ENCODE results near the gene PKHD1.
"Not testable (repeated sequence)": the region's sequence is repeated elsewhere in the genome, so short reads cannot be mapped to it uniquely, and the experiment has no call there.

Gene PKHD1

GRCh38 chr6:51927450-51927849 is 160.0 kb downstream of the PKHD1 start:
- DNase-seq (ENCODE audit: low read depth in 2 of 2), result no peak

GRCh38 chr6:51926125-51926524 is 161.3 kb downstream of the PKHD1 start:
- DNase-seq (ENCODE audit: low read depth in 2 of 2), result no peak

- not testable (repeated sequence) for DNase-seq (ENCODE audit: low read depth in 2 of 2)
These were observed 164.9 kb downstream of the PKHD1 start for GRCh38 chr6:51922479-51922878.

GRCh38 chr6:51918347-51918746 is 169.1 kb downstream of the PKHD1 start:
- not testable (repeated sequence) for DNase-seq (ENCODE audit: low read depth in 2 of 2)

- DNase-seq (ENCODE audit: low read depth in 2 of 2), result no peak
These were observed 172.3 kb downstream of the PKHD1 start for GRCh38 chr6:51915098-51915497.

GRCh38 chr6:51913265-51913664 is 174.1 kb downstream of the PKHD1 start:
- DNase-seq (ENCODE audit: low read depth in 2 of 2), result no peak

GRCh38 chr6:51910851-51911250 is 176.6 kb downstream of the PKHD1 start:
- no peak for DNase-seq (ENCODE audit: low read depth in 2 of 2)

- DNase-seq (ENCODE audit: low read depth in 2 of 2), result no peak
These were observed 179.2 kb downstream of the PKHD1 start for GRCh38 chr6:51908243-51908642.

- DNase-seq (ENCODE audit: low read depth in 2 of 2), result no peak
These were observed 185.3 kb downstream of the PKHD1 start for GRCh38 chr6:51901766-51902764.

- DNase-seq (ENCODE audit: low read depth in 2 of 2), result no peak
These were observed 194.0 kb downstream of the PKHD1 start for GRCh38 chr6:51893366-51893765.

- no peak for DNase-seq (ENCODE audit: low read depth in 2 of 2)
These were observed 194.7 kb downstream of the PKHD1 start for GRCh38 chr6:51892750-51893149.

- DNase-seq (ENCODE audit: low read depth in 2 of 2), result no peak
These were observed 195.1 kb downstream of the PKHD1 start for GRCh38 chr6:51892339-51892738.

- DNase-seq (ENCODE audit: low read depth in 2 of 2), result no peak
These were observed 195.6 kb downstream of the PKHD1 start for GRCh38 chr6:51891784-51892183.

GRCh38 chr6:51887859-51888258 is 199.6 kb downstream of the PKHD1 start:
- no peak for DNase-seq (ENCODE audit: low read depth in 2 of 2)

- DNase-seq (ENCODE audit: low read depth in 2 of 2), result no peak
These were observed 201.5 kb downstream of the PKHD1 start for GRCh38 chr6:51885957-51886356.

GRCh38 chr6:51868591-51869355 is 218.6 kb downstream of the PKHD1 start:
- DNase-seq (ENCODE audit: low read depth in 2 of 2), result no peak

GRCh38 chr6:51866867-51867266 is 220.5 kb downstream of the PKHD1 start:
- DNase-seq (ENCODE audit: low read depth in 2 of 2), result no peak

- DNase-seq (ENCODE audit: low read depth in 2 of 2), result no peak
These were observed 221.4 kb downstream of the PKHD1 start for GRCh38 chr6:51865996-51866395.

GRCh38 chr6:51865176-51865575 is 222.2 kb downstream of the PKHD1 start:
- no peak for DNase-seq (ENCODE audit: low read depth in 2 of 2)

GRCh38 chr6:51857134-51857533 is 230.3 kb downstream of the PKHD1 start:
- no peak for DNase-seq (ENCODE audit: low read depth in 2 of 2)

- DNase-seq (ENCODE audit: low read depth in 2 of 2), result no peak
These were observed 230.9 kb downstream of the PKHD1 start for GRCh38 chr6:51856508-51856907.

GRCh38 chr6:51855310-51856082 is 231.9 kb downstream of the PKHD1 start:
- DNase-seq (ENCODE audit: low read depth in 2 of 2), result no peak
